NCI-H2196 (cell line): ENCODE results near the gene HCST.
"Not testable (repeated sequence)": the region's sequence is repeated elsewhere in the genome, so short reads cannot be mapped to it uniquely, and the experiment has no call there.

Source experiments
- DNase-seq: peaks from one replicate; lab custom pipeline; 2025; ENCODE audit not compliant: unreplicated experiment; lab: John Stamatoyannopoulos, UW

Gene HCST

DNA sequence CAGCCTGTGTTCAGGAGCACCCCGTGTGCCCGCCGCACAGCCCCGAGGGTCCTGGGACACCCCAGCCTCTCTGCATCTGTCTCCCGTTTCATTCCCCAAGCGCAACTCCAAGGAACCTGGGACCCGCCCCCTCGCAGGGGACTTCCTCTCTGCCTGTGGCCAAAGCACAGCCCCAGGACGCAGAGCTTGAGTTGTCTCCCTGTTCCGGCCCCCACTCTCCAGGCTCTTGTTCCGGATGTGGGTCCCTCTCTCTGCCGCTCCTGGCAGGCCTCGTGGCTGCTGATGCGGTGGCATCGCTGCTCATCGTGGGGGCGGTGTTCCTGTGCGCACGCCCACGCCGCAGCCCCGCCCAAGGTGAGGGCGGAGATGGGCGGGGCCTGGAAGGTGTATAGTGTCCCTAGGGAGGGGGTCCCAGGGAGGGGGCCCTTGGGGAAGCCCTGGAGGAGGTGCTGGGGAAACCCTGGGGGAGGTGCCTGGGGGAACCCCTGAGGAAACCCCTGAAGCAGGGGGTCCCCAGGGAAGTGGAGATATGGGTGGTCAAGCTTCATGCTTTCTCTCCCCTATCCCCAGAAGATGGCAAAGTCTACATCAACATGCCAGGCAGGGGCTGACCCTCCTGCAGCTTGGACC, 1.3 kb downstream of the HCST start:
- peak; percentile 49 for DNase-seq

DNA sequence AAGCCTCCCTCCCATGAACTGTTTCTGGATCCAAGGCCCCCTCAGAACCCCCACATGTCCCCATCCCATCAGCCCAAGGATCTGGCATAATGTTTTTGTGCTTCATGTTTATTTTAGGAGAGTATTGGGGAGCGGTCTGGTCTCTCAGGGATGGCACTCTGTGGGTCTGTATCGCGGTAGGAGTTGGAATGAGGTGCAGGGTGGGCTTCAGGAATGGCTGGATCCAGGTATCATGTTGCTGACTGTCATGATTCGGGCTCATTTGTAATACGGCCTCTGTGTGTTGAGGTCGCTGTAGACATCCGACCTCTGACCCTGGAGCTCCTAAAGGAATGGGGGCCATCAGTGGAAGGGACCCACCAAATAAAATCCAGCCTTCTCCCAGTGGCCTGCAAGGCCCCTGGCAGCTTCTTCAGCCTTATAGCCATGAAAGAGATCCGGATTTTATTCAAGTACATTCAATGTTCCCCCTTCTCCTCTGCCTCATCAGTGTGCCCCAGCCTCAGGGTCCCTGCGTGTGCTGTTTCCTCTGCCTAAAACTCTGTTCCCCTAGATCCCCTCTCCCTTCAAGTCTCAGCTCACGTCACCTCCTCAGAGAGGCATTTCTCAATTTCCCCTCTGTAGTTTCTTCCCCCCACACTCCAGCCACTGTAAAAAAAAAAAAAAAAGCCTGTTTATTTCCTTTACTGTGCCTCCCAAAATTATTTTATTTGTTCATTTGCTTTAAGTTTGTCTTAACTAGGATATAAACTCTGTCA, 2.2 kb downstream of the HCST start:
- DNase-seq: no peak

DNA sequence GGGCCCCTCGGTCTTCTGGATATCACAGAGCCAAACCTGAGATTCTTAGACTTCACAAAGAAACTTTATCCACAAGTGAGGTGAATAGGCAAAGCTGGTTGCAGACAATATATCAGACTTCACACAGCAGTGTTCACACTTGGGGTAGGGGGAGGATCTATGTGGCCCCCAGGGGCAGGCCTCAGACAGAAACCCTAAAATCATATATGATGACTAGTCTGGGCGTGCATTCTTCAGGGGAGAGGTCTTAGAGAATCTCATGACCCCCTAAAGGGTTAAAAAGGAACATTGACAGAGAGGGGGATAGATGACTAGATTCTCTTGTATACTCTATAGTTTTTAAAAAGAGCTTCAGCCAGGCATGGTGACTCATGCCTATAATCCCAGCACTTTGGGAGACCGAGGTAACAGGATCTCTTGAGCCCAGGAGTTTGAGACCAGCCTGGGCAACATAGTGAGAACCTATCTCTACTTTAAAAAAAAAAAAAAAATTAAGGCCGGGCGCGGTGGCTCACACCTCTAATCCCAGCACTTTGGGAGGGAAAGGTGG, 2.9 kb downstream of the HCST start:
- DNase-seq: no peak

DNA sequence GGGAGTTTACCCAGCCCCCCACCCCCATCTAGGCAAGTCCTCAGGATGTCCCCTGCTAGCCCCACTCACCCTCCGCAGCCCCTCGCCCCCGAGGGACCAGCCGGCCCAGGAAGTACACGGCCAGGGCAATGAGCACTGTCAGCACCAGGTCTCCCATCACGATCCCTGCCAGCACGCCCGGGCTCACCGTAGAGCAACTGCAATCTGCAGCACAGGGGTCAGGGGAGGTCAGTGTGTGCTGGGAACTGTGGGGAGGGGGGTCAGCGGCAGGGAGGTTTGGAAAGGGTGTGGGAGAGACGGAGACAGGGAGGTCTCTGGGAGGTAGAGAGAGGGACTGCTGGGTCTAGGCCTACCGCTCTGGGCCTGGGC, 5.0 kb downstream of the HCST start:
- no peak for DNase-seq

DNA sequence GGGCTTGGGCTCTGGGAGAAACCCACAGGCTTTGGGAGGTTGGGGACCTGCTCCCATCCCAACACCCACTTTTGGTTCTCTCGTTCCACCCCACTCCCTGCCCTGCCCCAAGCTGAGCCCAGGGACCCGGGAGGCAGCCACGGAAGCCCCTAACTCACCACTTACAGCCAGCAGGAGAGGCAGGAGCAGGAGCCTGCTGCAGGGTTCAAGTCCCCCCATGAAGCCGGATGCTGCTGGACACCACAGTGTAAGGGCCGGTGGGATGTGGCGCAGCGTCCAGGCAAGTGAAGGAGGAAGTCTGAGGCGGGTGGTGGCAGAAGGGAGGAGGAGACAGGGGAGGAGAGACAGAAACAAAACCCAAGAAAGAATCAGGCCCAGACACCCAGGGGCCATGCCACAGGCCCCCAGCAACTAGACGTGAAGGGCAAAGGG, 5.7 kb downstream of the HCST start, which contains the start of gene TYROBP:
TSS of gene TYROBP (minus strand) at position 286 of the 432 bp plus-strand sequence. CDS start at position 219, 67 bp downstream.
- DNase-seq: no peak

DNA sequence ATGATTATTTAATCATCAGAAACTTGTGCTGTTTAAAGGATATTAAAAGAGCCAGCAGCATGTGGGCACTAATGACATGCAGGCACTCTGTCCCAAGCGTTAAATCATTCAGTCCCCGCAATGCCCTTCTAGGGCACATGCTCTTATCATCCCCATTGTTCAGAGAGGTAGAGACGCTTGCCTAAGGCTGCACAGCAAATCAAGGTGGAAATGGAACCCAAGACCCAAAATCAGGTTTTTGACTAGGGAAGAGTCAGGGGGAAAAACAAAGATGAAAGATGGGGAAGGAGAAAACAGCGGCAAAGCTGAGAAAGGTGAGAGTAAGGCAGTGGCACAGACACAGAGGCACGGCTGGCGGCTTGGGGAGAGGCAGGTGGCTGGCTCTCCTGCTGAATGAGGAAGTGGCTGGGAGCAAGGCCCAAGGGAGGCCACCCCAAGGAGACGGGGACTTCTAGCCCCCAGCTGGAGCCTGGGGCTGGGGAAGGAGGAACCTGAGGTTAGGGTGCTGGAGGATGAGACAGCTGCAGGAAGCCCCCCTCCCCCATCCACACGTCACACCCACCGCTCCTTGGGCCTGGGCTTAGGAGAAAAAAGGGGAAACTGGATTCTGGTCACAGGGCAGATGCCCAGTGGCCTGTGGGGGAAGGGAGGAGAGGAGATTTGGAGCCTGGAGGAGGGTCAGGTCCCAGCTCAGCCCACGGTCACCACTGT, 6.8 kb downstream of the HCST start:
- DNase-seq: no peak

DNA sequence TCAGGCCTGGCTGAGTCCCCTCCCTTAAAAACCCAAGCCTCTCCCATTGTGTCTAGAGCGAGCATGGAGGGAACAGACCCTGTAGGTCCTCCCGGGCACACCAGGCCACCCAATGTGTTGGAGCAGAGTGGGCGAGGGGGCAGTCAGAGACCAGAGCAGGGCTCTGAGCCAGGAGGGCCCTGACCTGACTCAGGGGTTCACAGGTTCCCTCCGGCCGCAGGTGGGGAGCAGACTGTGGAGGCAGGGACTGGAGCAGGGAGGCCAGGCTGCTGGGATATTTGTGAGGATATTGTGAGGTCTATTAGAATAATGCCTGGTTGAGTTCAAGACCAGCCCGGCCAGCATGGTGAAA, 7.3 kb downstream of the HCST start:
- no peak for DNase-seq

DNA sequence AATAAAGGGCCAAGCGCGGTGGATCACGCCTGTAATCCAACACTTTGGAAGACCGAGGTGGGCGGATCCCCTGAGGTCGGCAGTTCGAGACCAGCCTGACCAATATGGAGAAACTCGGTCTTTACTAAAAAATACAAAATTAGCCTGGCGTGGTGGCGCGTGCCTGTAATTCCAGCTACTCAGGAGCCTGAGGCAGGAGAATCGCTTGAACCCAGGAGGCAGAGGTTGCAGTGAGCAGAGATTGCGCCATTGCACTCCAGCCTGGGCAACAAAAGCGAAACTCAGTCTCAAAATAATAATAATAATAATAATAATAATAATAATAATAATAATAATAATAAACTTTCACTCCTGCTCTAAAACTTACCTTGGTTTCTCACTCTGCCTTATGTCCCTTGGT, 8.0 kb downstream of the HCST start:
- DNase-seq: not testable (repeated sequence)

DNA sequence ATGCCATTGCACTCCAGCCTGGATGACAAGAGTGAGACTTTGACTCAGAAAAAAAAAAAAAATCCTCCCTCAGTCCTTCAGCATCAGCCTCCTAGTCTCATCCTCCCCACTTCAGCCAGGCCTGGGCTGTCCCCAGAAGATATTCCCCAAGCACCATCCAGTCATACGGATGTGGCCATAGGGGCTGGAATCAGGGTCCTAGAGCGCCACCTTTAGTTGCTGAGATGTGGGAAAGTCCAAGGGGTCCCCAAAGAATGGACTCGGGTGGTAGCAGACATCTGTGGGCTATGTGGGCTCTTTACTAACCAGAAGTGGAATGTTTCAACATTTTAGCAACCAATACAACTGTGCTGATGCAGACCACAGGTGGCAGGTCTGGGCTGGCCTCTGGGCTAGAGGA, 8.8 kb downstream of the HCST start:
- DNase-seq: no peak

DNA sequence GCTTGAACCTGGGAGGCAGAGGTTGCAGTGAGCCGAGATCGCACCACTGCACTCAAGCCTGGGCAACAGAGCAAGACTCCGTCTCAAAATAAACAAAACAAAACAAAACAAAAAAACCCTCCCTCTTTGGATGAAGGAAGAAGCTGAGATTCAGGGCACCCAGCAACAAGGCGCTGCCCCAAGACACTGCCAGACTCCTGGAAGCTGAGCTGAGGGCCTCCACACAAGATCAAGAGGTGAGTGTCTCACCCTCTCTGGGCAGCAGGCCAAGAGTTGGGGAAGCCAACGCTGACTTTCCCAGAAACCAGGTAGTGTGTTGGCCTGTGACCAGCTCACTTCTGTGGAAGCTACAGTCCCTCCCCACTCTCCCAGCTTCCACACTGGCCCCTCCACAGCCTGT, 9.5 kb downstream of the HCST start:
- DNase-seq: peak; percentile 91

DNA sequence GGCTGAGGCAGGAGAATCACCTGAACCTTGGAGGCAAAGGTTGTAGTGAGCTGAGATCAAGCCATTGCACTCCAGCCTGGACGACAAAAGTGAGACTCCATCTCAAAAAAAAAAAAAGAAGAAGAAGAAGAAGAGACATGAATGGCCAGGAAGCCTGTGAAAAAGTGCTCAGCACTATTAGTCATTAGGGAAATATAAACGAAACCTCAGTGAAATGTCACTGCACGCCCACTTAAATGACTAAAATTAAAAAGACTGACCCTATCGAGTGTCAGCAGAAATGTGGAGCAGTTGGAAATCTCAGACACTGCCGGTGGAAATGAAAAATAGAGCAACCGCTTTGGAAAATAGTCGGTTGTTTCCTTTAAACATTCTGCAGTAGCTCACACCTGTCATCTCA, 11.3 kb downstream of the HCST start:
- DNase-seq: no peak

DNA sequence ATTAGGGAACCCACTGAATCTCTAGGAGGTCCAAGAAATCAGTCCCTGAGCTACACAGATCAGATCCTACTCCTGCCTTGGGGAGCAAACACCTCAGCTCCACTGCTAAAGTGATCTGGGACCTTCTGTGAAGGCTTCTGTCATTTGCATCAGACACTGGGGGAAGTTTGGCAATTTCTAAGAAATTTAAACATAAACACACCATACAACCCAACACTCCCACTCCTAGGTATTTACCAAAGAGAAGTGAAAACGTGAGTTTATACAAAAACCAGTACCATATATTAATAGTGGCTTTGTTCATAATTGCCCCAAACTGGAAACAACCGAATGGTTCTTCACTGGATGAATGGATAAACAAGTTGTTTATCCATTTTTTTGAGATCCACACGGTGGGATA, 13.1 kb downstream of the HCST start:
- DNase-seq: no peak

DNA sequence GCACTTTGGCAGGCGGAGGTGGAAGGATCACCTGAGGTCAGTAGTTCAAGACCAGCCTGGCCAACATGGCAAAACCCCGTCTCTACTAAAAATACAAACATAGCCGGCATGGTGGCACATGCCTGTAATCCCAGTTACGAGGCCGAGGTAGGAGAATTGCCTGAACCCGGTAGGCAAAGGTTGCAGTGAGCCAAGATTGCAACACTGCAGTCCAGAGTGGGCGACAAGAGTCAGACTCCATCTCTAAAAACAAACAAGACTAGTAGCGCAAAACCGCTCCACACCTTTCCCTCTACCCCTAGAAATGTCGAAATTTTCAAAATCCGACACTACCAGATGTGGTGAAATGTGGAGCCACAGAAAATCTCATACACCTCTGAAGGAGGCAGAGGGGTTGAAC, 17.0 kb downstream of the HCST start:
- DNase-seq: no peak

DNA sequence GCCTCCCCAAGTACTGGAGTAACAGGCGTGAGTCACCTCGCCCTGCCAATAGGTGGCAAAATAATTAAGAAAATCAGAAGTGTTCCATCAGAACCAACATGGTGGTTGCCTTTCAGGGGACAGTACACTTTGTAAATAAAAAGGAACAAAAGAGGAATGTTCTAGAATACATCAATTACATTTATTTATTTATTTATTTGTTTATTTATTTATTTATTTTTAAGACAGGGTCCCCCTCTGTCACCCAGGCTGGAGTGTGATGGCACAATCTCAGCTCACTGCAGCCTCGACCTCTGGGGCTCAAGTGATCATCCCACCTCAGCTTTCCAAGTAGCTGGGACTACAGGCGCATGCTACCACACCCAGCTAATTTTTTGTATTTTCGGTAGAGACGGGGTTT, 18.7 kb downstream of the HCST start:
- no peak for DNase-seq

DNA sequence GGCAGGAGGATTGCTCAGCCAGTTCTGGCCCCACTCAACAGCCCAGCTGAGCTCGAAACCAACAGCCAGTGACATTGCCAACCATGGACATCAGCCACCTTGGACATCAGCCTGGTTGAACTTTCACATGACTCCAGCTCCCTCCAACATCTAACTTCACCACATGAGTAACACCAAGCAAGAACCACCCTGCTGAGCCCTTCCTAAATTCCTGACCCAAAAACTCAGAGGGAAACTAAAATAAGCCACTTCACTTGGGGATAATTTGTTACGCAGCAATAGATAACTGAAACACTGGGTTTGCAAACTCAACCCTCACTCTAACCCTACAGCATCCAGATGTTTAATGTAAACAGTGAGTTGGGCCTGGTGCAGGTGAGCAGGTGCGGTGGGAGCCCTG, 23.2 kb downstream of the HCST start:
- no peak for DNase-seq

DNA sequence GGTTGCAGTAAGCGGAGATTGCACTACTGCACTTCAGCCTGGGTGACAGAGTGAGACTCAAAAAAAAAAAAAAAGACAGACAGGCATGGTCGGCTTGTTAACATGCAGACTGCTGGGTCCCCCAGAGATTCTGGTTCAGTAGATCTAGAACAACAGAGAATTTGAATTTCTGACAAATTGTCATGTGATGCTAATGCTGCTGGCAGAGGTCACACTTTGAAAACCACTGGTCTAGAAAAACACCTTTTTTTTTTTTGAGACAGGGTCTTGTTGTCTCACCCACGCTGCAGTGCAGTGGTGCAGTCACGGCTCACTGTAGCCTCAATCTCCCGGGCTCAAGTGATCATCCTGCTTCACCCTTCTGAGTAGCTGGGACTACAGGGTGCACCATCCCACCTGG, 26.2 kb downstream of the HCST start:
- DNase-seq: no peak

DNA sequence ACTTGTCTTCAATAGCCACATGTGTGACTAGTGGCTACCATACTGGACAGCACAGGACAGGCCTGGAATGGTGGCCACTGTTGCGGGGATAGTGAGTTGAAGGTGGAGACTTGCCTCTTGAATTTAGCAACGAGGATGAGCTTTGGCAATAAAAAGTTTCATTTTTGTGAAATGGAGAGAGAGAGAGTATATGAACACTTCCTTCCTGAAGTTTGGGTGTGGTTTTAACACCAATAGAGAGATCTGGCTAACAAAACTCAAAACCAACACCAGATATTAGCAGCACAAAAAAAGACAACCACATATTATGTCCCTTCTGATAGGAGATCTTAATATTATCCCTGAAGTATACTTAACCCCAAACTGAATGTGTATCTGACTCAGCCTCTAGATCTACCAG, 27.5 kb downstream of the HCST start:
- DNase-seq: no peak

DNA sequence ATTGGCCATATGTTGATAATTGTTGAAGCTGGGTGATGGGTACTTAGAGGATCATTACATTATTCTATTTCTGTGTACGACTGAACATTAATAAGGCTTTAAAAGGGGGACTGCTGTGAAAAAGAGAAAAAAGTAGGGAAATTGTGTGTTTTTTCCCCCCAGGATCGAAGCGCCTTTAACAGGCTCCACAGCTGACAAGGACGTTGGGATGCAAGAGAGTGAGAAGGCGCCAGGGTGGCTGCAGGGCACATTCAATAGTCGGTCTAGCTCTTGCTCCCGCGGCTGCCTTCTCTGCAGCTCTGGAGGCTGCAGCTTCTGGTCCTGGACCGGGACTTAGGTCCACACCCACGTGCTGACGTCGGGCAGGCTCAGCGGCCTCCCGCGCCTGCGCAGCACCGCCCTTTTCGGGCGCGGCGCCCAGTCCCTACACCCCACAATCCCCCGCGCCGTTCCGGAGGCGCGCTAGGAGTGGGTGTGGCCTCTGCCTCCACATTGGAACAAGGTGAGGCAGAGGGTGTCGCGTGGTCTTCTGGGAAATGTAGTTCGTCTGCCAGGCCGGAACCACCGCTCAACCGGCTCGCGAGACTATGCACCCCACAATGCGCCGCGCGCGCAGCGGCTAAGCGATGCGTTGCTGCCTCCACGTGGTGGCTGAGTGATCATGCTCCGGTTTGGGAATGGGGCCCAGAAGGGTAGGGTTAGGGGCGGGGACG, 29.0 kb downstream of the HCST start:
- peak; percentile 99 for DNase-seq

DNA sequence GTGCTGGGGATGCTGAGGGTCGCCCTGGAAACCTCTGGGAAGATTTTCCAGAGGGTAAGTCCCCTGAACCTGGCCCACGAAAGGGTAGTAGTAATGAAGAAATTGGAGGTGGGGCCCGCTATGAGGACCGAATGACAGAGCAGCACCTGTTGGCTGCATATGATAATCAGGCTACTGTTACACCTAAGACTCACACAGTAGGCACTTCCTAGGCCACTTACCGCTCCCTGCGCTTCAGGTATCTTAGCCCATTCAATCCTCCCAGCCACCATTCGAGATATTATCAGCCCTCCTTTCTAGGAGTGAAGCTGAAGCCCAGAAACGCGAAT, 29.5 kb downstream of the HCST start:
- DNase-seq: no peak

DNA sequence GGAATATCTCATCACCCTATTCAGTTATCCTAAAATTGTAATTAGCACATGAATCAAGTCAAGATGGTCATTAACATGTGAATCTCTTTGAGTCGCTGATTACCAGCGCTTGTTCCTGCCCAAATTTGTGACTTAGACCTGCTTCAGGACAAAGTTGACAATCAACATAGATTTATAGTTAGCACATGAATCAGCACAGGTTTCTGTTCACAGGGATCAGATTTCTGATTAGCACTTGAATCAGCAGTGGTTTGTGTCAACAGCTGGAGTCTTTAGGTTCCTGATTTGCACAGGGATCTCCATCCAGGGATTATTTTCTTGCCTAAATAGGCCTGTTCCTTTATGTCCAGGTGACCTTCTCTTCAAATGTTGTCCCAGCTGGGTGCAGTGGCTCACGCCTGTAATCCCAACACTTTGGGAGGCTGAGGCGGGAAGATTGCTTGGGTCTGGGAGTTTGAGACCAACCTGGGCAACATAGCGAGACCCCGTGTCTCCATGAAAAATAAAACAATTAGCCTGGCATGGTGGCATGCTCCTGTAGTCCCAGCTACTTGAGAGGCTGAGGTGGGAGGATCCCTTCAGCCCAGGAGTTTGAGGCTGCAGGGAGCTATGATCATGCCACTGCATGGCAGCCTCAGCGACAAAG, 30.1 kb downstream of the HCST start:
- no peak for DNase-seq
